RWPE2 (cell line): Measurements from ENCODE around the gene ISG20L2.

Experiments
- ATAC-seq: fragments of 200-7000 bp; cut with Tn5 transposase; 3 replicates; pipeline ENCODE4 v1.9.1; 2021; ENCODE audit warnings: low read depth
- DNase-seq: peaks from one replicate; pipeline ENCODE4 v3.0.0-alpha.2; 2020; ENCODE audit warnings: low spot score
- H3K27ac ChIP-seq: fragments of 450-650 bp; 2 replicates; pipeline ENCODE4 v1.5.1; 2017; ENCODE audit warnings: mild to moderate bottlenecking; ENCODE audit not compliant: poor library complexity, severe bottlenecking
- H3K27me3 ChIP-seq: fragments of 250-450 bp; sonication (Bioruptor Pico); 2 replicates; pipeline ENCODE4 v1.5.1; 2021; ENCODE audit warnings: mild to moderate bottlenecking, moderate library complexity; ENCODE audit not compliant: insufficient read depth, poor library complexity, severe bottlenecking
- H3K36me3 ChIP-seq: fragments of 250-450 bp; sonication (Bioruptor Pico); 2 replicates; pipeline ENCODE4 v1.5.1; 2020; ENCODE audit warnings: low read depth, mild to moderate bottlenecking, moderate library complexity
- H3K4me1 ChIP-seq: fragments of 250-450 bp; sonication (Bioruptor Pico); 2 replicates; pipeline ENCODE4 v1.5.1; 2021; ENCODE audit warnings: mild to moderate bottlenecking, moderate library complexity; ENCODE audit not compliant: insufficient read depth, poor library complexity, severe bottlenecking
- H3K4me3 ChIP-seq: fragments of 250-450 bp; sonication (Bioruptor Pico); 2 replicates; pipeline ENCODE4 v1.5.1; 2021; ENCODE audit warnings: mild to moderate bottlenecking, moderate library complexity; ENCODE audit not compliant: severe bottlenecking
- H3K9me3 ChIP-seq: fragments of 250-450 bp; sonication (Bioruptor Pico); 2 replicates; pipeline ENCODE4 v1.5.1; 2021; ENCODE audit warnings: mild to moderate bottlenecking, moderate library complexity; ENCODE audit not compliant: severe bottlenecking
- TF ChIP-seq, protein P1 (sequence below): fragments of 450-650 bp; IDR thresholded peaks from one replicate; pipeline ENCODE4 v1.5.1; 2017; ENCODE audit warnings: mild to moderate bottlenecking, moderate library complexity; ENCODE audit not compliant: poor library complexity, severe bottlenecking

ISG20L2 gene

GRCh38 chr1:156673387-156674121, 55.0 kb downstream of the ISG20L2 start:
- no peak overlapping the region for H3K4me3 ChIP-seq
- peaks cover 6% of the 10 kb centered on the region for H3K4me1 ChIP-seq
- H3K27me3 ChIP-seq: peaks cover 20% of the 10 kb centered on the region
- TF ChIP-seq, protein P1, sequence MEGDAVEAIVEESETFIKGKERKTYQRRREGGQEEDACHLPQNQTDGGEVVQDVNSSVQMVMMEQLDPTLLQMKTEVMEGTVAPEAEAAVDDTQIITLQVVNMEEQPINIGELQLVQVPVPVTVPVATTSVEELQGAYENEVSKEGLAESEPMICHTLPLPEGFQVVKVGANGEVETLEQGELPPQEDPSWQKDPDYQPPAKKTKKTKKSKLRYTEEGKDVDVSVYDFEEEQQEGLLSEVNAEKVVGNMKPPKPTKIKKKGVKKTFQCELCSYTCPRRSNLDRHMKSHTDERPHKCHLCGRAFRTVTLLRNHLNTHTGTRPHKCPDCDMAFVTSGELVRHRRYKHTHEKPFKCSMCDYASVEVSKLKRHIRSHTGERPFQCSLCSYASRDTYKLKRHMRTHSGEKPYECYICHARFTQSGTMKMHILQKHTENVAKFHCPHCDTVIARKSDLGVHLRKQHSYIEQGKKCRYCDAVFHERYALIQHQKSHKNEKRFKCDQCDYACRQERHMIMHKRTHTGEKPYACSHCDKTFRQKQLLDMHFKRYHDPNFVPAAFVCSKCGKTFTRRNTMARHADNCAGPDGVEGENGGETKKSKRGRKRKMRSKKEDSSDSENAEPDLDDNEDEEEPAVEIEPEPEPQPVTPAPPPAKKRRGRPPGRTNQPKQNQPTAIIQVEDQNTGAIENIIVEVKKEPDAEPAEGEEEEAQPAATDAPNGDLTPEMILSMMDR: no peak
- H3K27ac ChIP-seq: no peak overlapping the region
- H3K36me3 ChIP-seq: no peaks in the 10 kb centered on the region
- ATAC-seq: no peak
- H3K9me3 ChIP-seq: no peaks in the 10 kb centered on the region
- no peak for DNase-seq
